Loucy (cell line): ENCODE results near the gene PAM16.

Source experiments
- H2AFZ ChIP-seq: fragments of 200-600 bp; sonication (generic); 2 replicates; pipeline ENCODE4 v1.6.0; 2016; ENCODE audit warnings: antibody characterized with exemption, mild to moderate bottlenecking, low read length, moderate library complexity
- H3F3A ChIP-seq: fragments of 200-600 bp; 2 replicates; pipeline ENCODE4 v1.6.0; 2016; ENCODE audit warnings: antibody characterized with exemption, low read depth, mild to moderate bottlenecking
- H3K27me3 ChIP-seq: fragments of 200-600 bp; sonication (generic); 2 replicates; pipeline ENCODE4 v1.6.1; 2014; ENCODE audit warnings: low read length, mild to moderate bottlenecking; ENCODE audit not compliant: insufficient read depth, poor library complexity, severe bottlenecking
- H3K36me3 ChIP-seq: fragments of 200-600 bp; sonication (generic); 2 replicates; pipeline ENCODE4 v1.6.1; 2016; ENCODE audit warnings: low read length; ENCODE audit not compliant: insufficient read depth
- H3K4me1 ChIP-seq: fragments of 200-600 bp; sonication (generic); 2 replicates; pipeline ENCODE4 v1.5.1; 2014; ENCODE audit warnings: low read length, mild to moderate bottlenecking; ENCODE audit not compliant: insufficient read depth, poor library complexity, severe bottlenecking
- H3K4me2 ChIP-seq: fragments of 200-600 bp; sonication (generic); 2 replicates; pipeline ENCODE4 v1.6.0; 2014; ENCODE audit warnings: antibody characterized with exemption, low read length, low read depth, mild to moderate bottlenecking; ENCODE audit not compliant: poor library complexity, severe bottlenecking
- H3K4me3 ChIP-seq: fragments of 200-600 bp; sonication (generic); 2 replicates; pipeline ENCODE4 v1.5.1; 2014; ENCODE audit warnings: low read length, mild to moderate bottlenecking, mixed read lengths; ENCODE audit not compliant: poor library complexity, severe bottlenecking
- H3K79me2 ChIP-seq: fragments of 200-600 bp; sonication (generic); 2 replicates; pipeline ENCODE4 v1.6.1; 2014; ENCODE audit warnings: low read length; ENCODE audit not compliant: insufficient read depth
- H3K9ac ChIP-seq: fragments of 200-600 bp; sonication (generic); 2 replicates; pipeline ENCODE4 v1.6.0; 2014; ENCODE audit warnings: mild to moderate bottlenecking, low read depth, low read length, moderate library complexity; ENCODE audit not compliant: poor library complexity, severe bottlenecking
- H3K9me2 ChIP-seq: fragments of 200-600 bp; sonication (generic); replicated peaks from 2 replicates; pipeline ENCODE4 v1.6.1; 2016; ENCODE audit warnings: low read depth, low read length, mixed read lengths
- H3K9me3 ChIP-seq: fragments of 200-600 bp; sonication (generic); 2 replicates; pipeline ENCODE4 v1.6.1; 2014; ENCODE audit warnings: mild to moderate bottlenecking, antibody characterized with exemption, low read length, low read depth; ENCODE audit not compliant: insufficient read depth
- H4K20me1 ChIP-seq: fragments of 200-600 bp; sonication (generic); 2 replicates; pipeline ENCODE4 v1.6.0; 2014; ENCODE audit warnings: antibody characterized with exemption, low read length, mild to moderate bottlenecking; ENCODE audit not compliant: insufficient read depth, poor library complexity, severe bottlenecking
- EZH2phosphoT487 ChIP-seq: fragments of 200-600 bp; IDR thresholded peaks from 2 replicates; pipeline ENCODE4 v1.6.1; 2018; ENCODE audit warnings: antibody characterized with exemption, mild to moderate bottlenecking, moderate library complexity, borderline replicate concordance
- TF ChIP-seq, protein P1 (sequence below): fragments of 200-600 bp; sonication (generic); conservative IDR thresholded peaks from 2 replicates; pipeline ENCODE4 v1.5.1; 2014; ENCODE audit warnings: mild to moderate bottlenecking, antibody characterized with exemption, low read length

The PAM16 gene

DNA sequence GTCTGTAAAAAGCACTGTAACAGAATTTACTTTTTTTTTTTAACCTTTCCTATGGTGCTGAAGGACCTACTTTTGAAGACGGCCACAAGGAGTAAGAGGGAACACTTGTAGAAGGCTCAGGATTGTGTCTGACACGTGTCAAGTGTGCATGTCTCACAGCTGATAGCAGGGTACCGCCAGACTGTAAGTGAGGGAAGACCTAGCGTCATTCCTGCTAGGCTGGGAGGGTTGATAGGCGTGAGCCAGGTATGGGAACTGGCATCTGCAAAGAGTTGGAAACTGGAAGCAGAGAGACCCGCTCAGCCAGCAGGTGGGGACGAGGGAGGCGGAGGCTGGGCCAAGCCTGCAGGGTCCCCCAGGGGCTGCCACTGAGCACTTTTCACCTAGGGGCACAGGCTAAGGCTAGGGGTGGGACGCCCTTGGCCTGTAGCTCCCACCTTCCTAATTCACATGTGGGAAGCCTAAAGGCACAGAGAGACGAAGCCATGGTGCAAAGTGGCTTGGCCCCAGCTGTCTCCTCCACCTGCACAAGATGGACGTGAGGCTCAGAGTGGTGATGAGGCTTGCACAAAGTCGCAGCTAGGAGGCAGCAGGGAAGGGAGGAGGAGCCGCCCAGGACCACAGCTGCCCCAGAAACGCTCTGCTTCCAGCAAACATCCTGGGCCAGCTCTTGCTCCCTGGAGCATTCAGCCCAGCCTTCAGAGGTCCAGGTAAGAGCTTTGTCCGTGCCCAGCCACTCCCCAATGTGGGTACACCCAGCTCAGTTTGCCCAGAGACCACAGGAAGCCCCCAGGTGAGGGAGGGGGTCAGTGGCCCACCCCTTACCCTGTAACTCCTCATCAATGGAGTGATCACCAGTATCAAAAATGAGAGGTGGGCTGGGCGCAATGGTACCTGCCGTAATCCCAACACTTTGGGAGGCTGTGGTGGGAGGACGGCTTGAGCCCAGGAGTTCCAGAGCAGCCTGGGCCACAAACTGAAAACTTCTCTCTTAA is 39.4 kb upstream of the PAM16 start:
- H3K4me2 ChIP-seq = no peak overlapping the region
- no peaks in the 10 kb centered on the region for H3K36me3 ChIP-seq
- TF ChIP-seq, protein P1, sequence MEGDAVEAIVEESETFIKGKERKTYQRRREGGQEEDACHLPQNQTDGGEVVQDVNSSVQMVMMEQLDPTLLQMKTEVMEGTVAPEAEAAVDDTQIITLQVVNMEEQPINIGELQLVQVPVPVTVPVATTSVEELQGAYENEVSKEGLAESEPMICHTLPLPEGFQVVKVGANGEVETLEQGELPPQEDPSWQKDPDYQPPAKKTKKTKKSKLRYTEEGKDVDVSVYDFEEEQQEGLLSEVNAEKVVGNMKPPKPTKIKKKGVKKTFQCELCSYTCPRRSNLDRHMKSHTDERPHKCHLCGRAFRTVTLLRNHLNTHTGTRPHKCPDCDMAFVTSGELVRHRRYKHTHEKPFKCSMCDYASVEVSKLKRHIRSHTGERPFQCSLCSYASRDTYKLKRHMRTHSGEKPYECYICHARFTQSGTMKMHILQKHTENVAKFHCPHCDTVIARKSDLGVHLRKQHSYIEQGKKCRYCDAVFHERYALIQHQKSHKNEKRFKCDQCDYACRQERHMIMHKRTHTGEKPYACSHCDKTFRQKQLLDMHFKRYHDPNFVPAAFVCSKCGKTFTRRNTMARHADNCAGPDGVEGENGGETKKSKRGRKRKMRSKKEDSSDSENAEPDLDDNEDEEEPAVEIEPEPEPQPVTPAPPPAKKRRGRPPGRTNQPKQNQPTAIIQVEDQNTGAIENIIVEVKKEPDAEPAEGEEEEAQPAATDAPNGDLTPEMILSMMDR = no peak
- TF ChIP-seq EZH2phosphoT487 = no peak
- H3K9me3 ChIP-seq = no peaks in the 10 kb centered on the region
- H3K9me2 ChIP-seq = no peaks in the 10 kb centered on the region
- no peaks in the 10 kb centered on the region for H3K4me1 ChIP-seq
- H3K9ac ChIP-seq = no peak overlapping the region
- no peaks in the 10 kb centered on the region for H3F3A ChIP-seq
- no peaks in the 10 kb centered on the region for H3K79me2 ChIP-seq
- H3K4me3 ChIP-seq = no peak overlapping the region
- no peaks in the 10 kb centered on the region for H4K20me1 ChIP-seq
- H3K27me3 ChIP-seq = no peaks in the 10 kb centered on the region
- no peak overlapping the region for H2AFZ ChIP-seq

DNA sequence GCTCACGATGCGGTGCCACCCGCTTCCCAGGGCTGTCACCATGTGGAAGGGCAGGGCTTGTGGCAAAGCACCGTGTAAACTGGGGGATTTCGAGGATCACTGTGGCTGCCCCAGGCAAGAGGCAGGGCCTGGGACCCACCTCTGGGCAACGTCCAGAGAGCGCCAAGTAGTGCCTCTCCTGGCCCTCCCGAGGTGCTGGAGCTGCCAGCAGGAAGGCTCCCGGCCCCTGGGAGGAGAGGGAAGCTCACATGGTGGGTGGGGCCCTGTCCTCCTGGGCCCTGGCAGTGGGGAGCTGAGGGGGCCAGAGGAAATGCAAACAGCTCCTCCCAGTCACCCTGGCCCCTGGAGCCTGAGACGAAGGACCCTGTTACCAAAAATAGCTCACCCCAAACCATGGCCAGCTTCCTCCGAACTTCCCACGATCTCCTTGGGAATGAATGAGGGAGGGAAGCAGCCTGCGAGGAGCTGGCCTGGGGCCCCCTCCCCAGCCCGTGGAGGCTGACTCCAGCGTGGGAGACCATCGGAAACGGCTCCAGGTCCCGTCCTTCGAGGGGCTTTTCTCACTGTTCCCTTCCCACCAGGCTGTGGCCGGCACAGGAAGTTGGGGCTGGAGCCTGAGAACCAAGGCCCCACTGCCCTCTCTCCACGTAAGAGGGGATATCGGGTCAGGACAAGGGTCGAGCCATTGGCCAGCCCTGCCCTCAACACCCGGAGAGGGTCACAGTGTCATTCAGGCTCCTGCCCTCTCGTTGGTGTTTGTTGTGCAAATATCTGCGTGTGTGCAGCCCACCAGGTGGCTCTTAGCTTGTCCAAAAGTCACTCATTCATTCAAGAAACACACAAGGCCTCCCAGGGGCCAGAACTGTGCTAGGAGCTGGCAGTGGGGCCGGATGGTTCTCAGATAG is 38.2 kb upstream of the PAM16 start:
- Histone ChIP-seq H4K20me1 (no peaks in the 10 kb centered on the region), H3K4me2 (no peak overlapping the region), H3K36me3 (no peaks in the 10 kb centered on the region)

DNA sequence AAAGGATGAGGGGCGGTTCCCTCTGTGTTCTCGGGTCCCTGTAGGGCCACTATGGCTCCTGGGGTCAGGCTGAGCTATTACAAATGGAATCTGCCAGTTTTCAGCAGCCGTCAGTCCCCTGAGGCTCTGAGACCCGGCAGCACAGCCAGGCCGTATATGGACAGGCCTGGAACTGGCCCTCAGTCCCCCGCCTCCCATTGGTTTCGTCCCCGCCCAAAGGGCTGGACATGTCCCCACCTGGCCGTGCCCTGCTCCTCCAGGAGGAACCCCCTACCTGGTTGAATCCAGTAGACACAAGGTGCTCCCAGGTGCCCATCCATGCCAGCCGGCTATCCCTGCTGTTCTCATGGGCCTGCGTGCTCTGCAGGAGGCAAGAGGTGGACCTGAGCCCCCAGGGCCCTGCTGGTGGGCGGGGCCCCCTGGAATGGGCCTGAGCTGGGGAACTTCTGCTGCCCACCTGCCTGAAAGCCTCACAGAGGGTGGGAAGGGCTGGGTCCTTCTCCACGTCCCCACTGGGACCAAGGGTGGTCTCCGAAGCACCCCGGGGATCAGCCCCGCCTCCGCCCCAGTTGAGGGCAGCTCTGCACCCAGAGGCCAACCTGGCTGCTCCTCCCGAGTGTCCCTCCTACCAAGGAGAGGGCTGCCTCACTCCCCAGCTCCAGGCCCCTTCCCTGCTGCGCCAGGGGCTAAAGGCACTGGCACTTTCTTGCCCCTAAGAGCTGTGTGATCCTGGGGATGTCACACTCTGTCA is 37.3 kb upstream of the PAM16 start:
- Histone ChIP-seq H4K20me1 (no peaks in the 10 kb centered on the region), H3F3A (no peaks in the 10 kb centered on the region), H3K9me3 (no peaks in the 10 kb centered on the region), H3K9ac (no peak overlapping the region), H3K36me3 (no peaks in the 10 kb centered on the region), H3K27me3 (no peaks in the 10 kb centered on the region), H3K79me2 (no peaks in the 10 kb centered on the region), H3K4me3 (no peak overlapping the region), H2AFZ (no peak overlapping the region), H3K4me1 (no peaks in the 10 kb centered on the region), H3K9me2 (no peaks in the 10 kb centered on the region), H3K4me2 (no peak overlapping the region)
- TF ChIP-seq EZH2phosphoT487 = no peak
- TF ChIP-seq, protein P1 = no peak

More for the DNA sequence above, 38.2 kb upstream of the PAM16 start:
- Histone ChIP-seq H3K27me3 (no peaks in the 10 kb centered on the region), H3K9me2 (no peaks in the 10 kb centered on the region), H2AFZ (no peak overlapping the region), H3K9ac (no peak overlapping the region), H3K4me3 (no peak overlapping the region), H3K4me1 (no peaks in the 10 kb centered on the region), H3F3A (no peaks in the 10 kb centered on the region), H3K79me2 (no peaks in the 10 kb centered on the region), H3K9me3 (no peaks in the 10 kb centered on the region)
- TF ChIP-seq EZH2phosphoT487 = no peak
- TF ChIP-seq, protein P1 = no peak
